GM12892 (cell line): ENCODE results near the gene SYT12. TPM values are rescaled to one million over a fixed set of nuclear protein-coding genes. Genes with fewer than 3 reads are reported as not detected.

Experiments
- DNase-seq: peaks from one replicate; pipeline ENCODE4 v3.0.0; 2011; ENCODE audit not compliant: insufficient read length
- FAIRE-seq: peaks from 2 replicates; lab custom pipeline; 2011; peaks lifted over from hg19 to GRCh38; lab: Jason Lieb, UNC
- POLR2A ChIP-seq: IDR thresholded peaks from 2 replicates; pipeline ENCODE4 v1.6.1; 2011; ENCODE audit warnings: low read depth, low read length, control low read depth
- POLR2AphosphoS5 ChIP-seq: IDR thresholded peaks from 2 replicates; pipeline ENCODE4 v1.6.1; 2011; ENCODE audit warnings: low read depth, low read length, control low read depth
- TAF1 ChIP-seq: IDR thresholded peaks from 2 replicates; pipeline ENCODE4 v1.6.1; 2011; ENCODE audit warnings: low read depth, mild to moderate bottlenecking, control low read depth, low read length, borderline replicate concordance
- polyA plus RNA-seq: library from polyadenylated mRNA; unstranded; fragments of >200 nt; gene quantifications from one replicate; pipeline ENCODE4 v1.2.1, GENCODE V29; 2012; ENCODE audit warnings: missing spikeins, inconsistent platforms; ENCODE audit not compliant: missing spikeins

SYT12 gene, protein sequence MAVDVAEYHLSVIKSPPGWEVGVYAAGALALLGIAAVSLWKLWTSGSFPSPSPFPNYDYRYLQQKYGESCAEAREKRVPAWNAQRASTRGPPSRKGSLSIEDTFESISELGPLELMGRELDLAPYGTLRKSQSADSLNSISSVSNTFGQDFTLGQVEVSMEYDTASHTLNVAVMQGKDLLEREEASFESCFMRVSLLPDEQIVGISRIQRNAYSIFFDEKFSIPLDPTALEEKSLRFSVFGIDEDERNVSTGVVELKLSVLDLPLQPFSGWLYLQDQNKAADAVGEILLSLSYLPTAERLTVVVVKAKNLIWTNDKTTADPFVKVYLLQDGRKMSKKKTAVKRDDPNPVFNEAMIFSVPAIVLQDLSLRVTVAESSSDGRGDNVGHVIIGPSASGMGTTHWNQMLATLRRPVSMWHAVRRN
- 0.30 TPM for polyA plus RNA-seq

DNA sequence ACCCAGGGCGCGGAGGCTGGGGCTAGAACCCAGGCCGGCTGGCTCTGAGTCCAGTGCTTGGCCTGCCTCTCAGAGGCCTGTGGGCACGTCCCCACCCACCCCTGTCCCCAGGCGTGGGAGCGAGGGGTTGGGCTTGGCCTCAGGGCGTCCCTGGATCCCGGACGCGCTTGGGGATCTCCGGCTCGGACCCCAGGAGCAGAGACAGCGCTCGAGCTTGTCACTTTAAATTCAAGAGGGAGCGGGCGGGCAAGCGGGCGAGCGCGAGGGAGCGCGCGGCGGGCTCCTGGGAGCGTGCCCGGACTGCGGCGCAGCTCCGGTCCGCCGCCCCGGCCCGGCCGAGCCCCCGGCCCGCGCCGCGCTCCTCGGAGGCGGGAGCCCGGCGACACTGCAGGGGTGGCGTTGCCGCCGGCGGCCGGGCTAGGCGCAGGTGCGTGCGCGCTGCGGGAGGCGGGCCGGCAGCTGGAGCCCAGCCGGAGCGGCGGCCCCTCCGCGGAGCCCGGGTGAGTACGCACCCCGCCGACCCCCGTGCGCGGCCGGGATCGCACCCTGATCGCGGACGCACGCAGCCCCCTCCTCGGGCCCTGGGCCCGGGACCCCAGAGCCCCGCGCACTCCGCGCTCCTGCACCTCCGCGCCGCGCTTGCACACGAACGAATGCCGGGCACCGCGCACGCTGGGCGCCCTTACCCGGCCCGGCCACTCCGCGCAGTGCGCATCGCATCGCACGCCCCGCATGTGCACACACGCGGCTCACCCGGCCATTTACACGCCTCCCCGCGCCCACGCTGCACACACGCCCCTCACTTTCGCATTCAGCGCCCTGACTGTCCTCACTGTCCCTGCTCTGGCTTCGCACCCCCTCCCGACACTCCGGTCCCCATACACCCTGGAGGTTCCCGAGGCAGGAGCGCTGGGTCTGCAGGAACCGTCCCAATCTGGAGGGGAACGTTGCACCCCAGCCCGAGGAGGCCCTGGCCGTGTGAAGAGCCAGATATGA is at the start of gene SYT12:
TSS of gene SYT12 (plus strand) at position 174 of the 996 bp plus-strand sequence. CDS start 7,011 bp downstream, outside the sequence.
- DNase-seq (no peak), FAIRE-seq (no peak)
- TF ChIP-seq POLR2AphosphoS5 (no peak), POLR2A (no peak), TAF1 (no peak)

DNA sequence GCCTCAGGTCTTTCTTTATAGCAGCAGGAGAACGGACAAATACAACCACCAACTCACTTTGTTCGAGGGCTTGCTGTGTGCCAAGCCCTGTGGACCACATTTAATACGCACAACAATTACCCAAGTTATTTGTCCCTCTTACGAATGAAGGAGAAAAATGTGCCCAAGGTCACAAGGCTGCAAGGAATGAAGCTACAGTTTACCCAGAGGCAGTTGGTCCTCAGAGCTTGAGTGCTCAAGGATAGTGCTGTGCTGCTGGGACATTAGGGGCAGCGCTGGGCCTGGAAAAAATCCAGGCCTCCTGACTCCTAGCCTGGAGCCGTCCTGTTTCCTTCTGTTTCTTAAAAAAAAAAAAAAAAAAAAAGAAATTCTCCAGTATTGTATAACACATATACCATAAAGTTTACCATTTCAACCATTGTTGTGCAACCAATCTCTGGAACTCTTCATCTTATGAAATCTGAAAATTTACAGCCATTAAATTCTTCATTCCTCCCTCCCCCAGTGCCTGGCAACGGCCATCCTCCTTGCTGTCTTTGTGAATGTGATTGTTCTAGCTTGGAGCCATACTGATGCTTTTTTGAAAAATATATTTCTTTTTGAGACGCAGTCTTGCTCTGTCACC is 48.9 kb upstream of the SYT12 start:
- TF ChIP-seq TAF1 (no peak), POLR2AphosphoS5 (no peak), POLR2A (no peak)
- FAIRE-seq (no peak), DNase-seq (no peak)

DNA sequence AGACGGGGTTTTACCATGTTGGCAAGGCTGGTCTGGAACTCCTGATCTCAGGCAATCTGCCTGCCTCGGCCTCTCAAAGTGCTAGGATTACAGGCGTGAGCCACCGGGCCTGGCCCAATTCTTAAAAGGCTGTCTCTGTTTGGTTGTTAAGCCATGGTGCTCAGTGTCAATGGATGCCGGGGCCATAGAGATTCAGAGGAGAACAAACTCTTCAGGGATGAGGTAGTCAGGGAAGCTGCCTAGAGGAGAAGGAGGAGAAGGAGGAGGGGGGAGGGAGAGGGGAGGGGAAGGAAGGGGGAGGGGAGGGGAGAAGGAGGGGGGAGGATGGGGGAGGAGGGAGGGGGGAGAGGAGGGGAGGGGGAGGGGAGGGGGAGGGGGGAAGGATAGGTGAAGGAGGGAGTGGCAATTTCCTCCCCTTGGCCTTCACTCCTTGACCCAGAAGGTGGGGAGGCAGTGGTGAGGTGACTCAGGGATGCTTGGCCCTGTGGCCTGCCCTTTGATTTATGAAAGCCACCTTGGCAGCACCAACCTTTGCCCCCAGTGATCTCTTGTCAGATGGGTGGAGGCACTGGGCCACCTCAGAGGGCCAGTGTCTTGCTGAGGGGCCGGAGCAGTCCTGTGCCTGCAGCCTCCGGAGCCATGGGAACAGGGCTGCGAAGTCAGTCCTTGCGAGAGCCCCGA is 48.1 kb upstream of the SYT12 start, which contains the start of gene C11orf86:
TSS of gene C11orf86 (plus strand) at position 581 of the 681 bp plus-strand sequence. CDS start at position 640, 59 bp downstream.
- no peak for DNase-seq
- TF ChIP-seq POLR2A (no peak), POLR2AphosphoS5 (no peak), TAF1 (no peak)
- no peak for FAIRE-seq

DNA sequence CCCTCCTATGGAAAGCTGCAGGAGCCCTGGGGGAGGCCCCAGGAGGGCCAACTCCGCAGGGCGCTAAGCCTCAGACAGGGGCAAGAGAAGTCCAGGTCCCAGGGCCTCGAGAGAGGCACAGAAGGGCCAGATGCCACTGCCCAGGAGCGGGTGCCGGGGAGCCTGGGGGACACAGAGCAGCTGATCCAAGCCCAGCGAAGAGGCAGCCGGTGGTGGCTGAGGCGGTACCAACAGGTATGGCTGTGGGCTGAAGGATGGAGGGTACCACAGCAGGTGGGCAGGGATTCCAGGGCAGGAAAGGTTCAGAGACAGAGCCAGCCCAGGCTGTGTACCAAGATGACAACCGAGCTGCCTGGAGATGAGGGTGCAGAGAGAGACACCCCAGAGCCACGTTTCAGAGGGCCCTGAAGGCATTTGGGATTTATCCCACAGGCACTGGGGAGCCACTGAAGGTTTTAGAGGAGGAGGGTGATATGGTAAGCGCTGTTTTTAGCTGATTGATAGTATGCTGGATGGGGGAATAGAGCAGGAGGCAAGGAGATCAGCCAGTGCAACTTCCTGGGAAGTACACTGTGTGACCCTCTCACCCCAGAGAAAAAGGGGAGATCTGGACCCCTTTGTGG is 47.4 kb upstream of the SYT12 start:
- FAIRE-seq (no peak), DNase-seq (no peak)
- no peak for TF ChIP-seq TAF1
- no peak for TF ChIP-seq POLR2AphosphoS5
- TF ChIP-seq POLR2A = no peak

DNA sequence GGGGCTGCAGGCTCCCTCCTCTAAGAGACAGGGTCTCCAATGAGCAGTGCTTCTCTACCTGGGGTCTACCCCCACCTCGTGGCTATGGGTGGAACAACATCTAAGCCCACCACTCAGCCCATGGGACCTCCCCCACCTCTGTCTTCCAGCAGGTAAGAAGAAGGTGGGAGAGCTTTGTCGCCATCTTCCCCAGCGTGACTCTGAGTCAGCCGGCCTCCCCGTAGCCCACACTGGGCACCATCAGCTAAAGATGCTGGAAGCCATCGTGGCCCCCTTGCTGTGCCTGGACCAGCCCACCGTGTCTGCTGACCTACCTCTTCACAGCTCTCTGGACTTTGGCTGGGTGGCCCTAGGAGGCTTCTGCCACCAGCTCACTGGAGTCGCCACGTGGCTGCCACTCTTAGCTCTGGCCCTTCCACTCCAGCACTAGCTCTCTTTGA is 46.9 kb upstream of the SYT12 start:
- DNase-seq = no peak
- no peak for TF ChIP-seq TAF1
- TF ChIP-seq POLR2A = no peak
- TF ChIP-seq POLR2AphosphoS5 = no peak
- FAIRE-seq = no peak

DNA sequence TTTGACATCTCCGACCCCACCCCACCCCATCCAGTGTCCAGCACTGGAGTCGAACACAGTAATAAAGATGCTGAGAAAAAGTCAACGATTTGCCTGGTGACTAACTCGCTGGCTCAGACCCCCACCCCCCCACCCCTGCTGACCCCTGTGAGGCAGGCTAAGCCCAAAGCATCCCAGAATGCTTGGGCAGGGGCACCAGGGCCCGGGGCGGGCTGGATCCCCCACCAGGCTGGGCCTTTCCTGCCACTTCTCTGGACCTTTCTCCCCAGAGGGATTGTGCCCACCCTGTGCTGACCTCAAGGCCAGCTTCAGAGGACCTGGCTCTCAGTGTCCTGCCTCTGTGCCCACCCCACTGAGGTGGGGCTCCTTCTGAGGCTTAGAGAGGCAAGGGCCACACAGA is 46.0 kb upstream of the SYT12 start:
- no peak for FAIRE-seq
- DNase-seq = no peak
- TF ChIP-seq TAF1 (no peak), POLR2A (no peak), POLR2AphosphoS5 (no peak)

DNA sequence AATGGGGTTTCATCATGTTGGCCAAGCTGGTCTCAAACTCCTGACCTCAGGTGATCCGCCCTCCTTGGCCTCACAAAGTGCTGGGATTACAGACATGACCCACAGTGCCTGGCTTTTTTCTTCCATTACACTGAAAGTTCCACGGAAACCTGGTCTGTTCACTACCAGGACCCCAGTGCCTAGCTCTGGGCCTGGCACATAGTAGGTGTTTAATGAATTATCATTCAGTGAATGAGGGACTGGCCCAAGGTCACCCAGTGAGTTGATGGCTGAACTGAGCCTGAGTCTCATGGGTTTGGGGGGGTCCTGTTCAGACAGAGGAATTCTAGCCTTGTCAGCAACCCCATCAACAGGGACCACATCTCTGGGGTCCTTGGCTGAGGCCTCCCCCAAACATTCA is 44.7 kb upstream of the SYT12 start:
- TF ChIP-seq POLR2AphosphoS5 (no peak), TAF1 (no peak), POLR2A (no peak)
- no peak for DNase-seq
- FAIRE-seq = no peak

DNA sequence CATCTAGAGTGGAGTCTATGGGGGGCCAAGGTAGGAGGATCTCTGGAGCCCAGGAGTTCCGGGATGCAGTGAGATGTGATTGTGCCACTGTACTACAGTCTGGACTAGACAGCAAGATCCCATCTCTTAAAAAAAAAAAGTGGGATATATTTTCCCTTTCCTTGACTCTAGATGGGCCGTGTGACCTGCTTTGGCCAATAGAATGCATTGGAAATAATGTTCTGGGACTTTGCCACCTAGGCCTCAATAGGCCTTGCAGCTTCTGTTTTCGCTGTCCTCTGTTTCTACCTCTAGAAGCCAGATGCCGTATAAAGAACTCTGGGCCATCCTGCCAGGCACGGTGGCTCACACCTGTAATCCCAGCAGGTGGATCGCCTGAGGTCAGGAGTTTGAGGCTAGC is 44.2 kb upstream of the SYT12 start:
- TF ChIP-seq POLR2A (no peak), POLR2AphosphoS5 (no peak)
- DNase-seq (no peak), FAIRE-seq (no peak)

DNA sequence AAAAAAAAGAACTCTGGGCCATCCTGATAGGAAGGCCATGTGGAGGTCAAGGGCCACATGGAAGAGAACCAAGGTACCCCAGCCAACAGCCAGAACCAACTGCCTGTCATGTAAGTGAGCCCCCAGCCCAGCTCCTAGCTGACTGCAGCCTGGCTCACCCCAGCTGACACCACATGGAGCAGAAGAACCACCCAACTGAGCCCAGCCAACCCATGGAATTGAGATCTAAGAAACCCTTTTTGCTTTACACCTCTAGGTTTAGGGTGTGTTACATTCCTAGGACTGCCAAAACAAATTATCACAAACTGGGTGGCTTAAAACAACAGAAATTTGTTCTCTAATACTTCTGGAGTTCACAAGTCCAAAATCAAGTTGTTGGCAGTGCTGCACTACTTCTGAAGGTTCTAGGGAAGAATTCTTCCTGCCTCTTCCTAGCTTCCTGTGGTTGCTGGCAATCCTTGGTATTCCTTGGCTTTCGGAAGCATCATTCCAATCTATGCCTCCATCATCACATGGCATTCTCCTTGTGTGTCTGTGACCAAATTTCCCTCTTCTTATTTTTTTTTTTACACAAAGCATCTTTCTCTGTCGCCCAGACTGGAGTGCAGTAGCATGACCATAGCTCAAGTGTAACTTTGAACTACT is 43.5 kb upstream of the SYT12 start:
- no peak for TF ChIP-seq POLR2AphosphoS5
- no peak for TF ChIP-seq POLR2A
- no peak for TF ChIP-seq TAF1
- DNase-seq (no peak), FAIRE-seq (no peak)

DNA sequence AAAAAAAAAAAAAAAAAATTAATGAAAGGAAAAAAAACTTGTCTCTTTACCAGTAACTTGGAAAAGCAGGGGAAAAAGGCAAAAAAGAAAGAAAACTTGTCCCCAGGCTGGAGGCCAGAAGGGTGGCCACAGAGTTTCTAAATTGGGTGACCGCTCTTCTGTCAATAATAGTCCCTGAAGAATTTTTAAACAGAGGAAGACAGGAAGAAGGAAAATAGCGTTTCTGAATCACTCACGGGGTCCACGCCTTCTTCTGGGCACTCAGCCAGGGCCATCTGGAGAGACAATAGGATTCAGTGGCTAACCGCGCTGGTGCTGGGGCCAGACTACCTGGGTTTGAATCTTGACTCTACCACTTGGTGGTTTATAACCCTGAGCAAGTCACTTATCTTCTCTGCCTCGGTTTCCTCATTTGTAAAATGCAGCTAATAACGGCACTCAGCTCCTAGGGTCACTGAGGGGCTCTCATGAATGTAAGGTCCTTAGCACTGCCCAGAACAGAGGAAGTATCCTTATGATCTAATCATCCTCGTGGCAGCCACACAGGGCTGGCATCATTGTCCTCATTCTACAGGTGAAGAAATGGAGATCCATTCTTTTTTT is 40.9 kb upstream of the SYT12 start:
- DNase-seq (no peak), FAIRE-seq (peak; percentile 54)
- TF ChIP-seq POLR2AphosphoS5 (no peak), TAF1 (no peak), POLR2A (no peak)
